Right lobe of liver (tissue), 6 donors: ENCODE data around the gene RIC3. TPM values are rescaled to one million over a fixed set of nuclear protein-coding genes. Genes with fewer than 3 reads are reported as not detected.

Source experiments
- ATAC-seq, 4 donors: fragments of 200-7000 bp; cut with Tn5 transposase; one replicate each; pipeline ENCODE4 v1.9.1; 2020; ENCODE audit warnings: mild to moderate bottlenecking in 4 of 4, moderate library complexity in 4 of 4
- DNase-seq, 3 donors: peaks; one replicate each; pipeline ENCODE4 v3.0.0-alpha.2; 2020
- H3K27ac ChIP-seq, 3 donors: fragments of 200-600 bp; one replicate each; pipeline ENCODE4 v1.8.0; 2022
- H3K27me3 ChIP-seq, 2 donors: fragments of 200-600 bp; one replicate each; pipeline ENCODE4 v1.8.0; 2022
- H3K36me3 ChIP-seq, 4 donors: fragments of 200-600 bp; sonication (generic) in 1 of 4; one replicate each; pipeline versions ENCODE4 v1.5.1 to v1.8.0; 2017 to 2022; ENCODE audit warnings: control low read depth in 1 of 4
- H3K4me1 ChIP-seq, 4 donors: fragments of 200-600 bp; sonication (generic) in 1 of 4; one replicate each; pipeline versions ENCODE4 v1.5.1 to v1.8.0; 2017 to 2022; ENCODE audit warnings: control low read depth in 1 of 4
- H3K4me3 ChIP-seq, 3 donors: fragments of 200-600 bp; one replicate each; pipeline ENCODE4 v1.8.0; 2022
- H3K9me3 ChIP-seq, 4 donors: fragments of 200-600 bp; sonication (generic) in 1 of 4; one replicate each; pipeline versions ENCODE4 v1.5.1 to v1.8.0; 2017 to 2022; ENCODE audit warnings: control low read depth in 1 of 4
- CTCF ChIP-seq, 4 donors: fragments of 200-600 bp in 3 of 4; fragments of 450-650 bp in 1 of 4; IDR thresholded peaks; one replicate each; pipeline versions ENCODE4 v1.5.1 to v1.8.0; 2016 to 2022; ENCODE audit warnings: antibody characterized with exemption in 4 of 4, mild to moderate bottlenecking in 2 of 4
- POLR2A ChIP-seq: fragments of 450-650 bp; IDR thresholded peaks from one replicate; pipeline ENCODE4 v1.6.1; 2017; ENCODE audit warnings: antibody characterized with exemption, mild to moderate bottlenecking
- WGBS: methylation state at CpG from one replicate; pipeline ENCODE4 v1.1.6; 2018; ENCODE audit warnings: low coverage, low lambda C conversion rate; ENCODE audit not compliant: insufficient coverage; ENCODE audit errors: missing lambda C conversion rate; 5-methylcytosine and 5-hydroxymethylcytosine counted together
- intact Hi-C, 2 donors: fragments of 100-400 bp; cut with DNase I; formaldehyde crosslinking; loops; one replicate each; pipeline versions ENCODE4 v1.11.2 to v1.14.1; 2022
- total RNA-seq, 6 experiments: library from RNA; depleted of rRNA in 2 of 6; stranded (reverse); fragments of >200 nt in 2 of 6; fragmentation: NEBNext Ultra II Directional in 3 of 6; extraction: Animal tissue kit (Norgen Biotek cat#: 25700) in 3 of 6; gene quantifications; one replicate each; pipeline versions ENCODE4 v1.1.0 to v1.2.4, GENCODE V29; 2016 to 2023
- donor health status: DM: no; HTN: yes; CAD: no.
- donor health status: DM: no; HTN: no; CAD: no.
- donor health status: DM: no; HTN: no; CAD: no.
- donor health status: DM: no; HTN: yes; CAD: no.
- donor health status: DM: no; HTN: yes; CAD: no.

RIC3 gene
- total RNA-seq, 6 experiments from 2014 or later = 1.4 to 7.3 (median 3.6) TPM

DNA sequence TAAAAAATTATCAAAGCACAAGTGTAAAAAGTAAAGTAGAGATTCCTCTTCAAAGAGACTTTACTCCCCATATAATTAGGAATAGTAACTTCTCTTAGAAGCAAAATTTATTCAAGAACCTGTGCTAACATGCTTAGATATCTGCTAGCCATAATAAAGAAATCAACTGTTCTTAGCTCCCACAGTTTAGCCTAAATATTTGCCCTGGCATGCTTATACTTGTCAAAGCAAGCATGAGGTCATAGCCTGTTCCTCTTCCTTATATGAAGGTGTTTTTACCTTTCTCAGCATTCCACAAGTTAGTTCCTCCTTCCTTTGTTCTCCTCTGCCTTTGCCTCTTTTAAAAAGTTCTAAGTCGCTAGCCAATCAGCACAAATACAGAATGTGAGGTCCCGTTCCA, 30.3 kb downstream of the RIC3 start:
- TF ChIP-seq CTCF (IDR thresholded peaks at IDR 0.05) (no peak), POLR2A (no peak)
- WGBS = 84% methylated on average over 2 of the region's 2 CpGs

GRCh38 chr11:8127447-8127846, 41.4 kb downstream of the RIC3 start:
- ATAC-seq = no peak
- H3K27me3 ChIP-seq = no peaks in the 10 kb centered on the region
- no peaks in the 10 kb centered on the region for H3K9me3 ChIP-seq
- no peak for DNase-seq
- H3K4me1 ChIP-seq = no peaks in the 10 kb centered on the region
- intact Hi-C loops = no loop called here
- no peak overlapping the region for H3K4me3 ChIP-seq
- TF ChIP-seq CTCF (IDR thresholded peaks at IDR 0.05) = no peak
- TF ChIP-seq POLR2A = no peak
- no peak overlapping the region for H3K27ac ChIP-seq
- H3K36me3 ChIP-seq = no peaks in the 10 kb centered on the region
- 59% methylated on average over 2 of the region's 2 CpGs for WGBS

More for the DNA sequence above, 30.3 kb downstream of the RIC3 start:
- H3K9me3 ChIP-seq = no peaks in the 10 kb centered on the region
- H3K27me3 ChIP-seq = no peaks in the 10 kb centered on the region
- H3K4me3 ChIP-seq = no peak overlapping the region
- no peak for DNase-seq
- no peak overlapping the region for H3K27ac ChIP-seq
- no peaks in the 10 kb centered on the region for H3K36me3 ChIP-seq
- no peaks in the 10 kb centered on the region for H3K4me1 ChIP-seq
- intact Hi-C loops = no loop called here
- no peak for ATAC-seq

DNA sequence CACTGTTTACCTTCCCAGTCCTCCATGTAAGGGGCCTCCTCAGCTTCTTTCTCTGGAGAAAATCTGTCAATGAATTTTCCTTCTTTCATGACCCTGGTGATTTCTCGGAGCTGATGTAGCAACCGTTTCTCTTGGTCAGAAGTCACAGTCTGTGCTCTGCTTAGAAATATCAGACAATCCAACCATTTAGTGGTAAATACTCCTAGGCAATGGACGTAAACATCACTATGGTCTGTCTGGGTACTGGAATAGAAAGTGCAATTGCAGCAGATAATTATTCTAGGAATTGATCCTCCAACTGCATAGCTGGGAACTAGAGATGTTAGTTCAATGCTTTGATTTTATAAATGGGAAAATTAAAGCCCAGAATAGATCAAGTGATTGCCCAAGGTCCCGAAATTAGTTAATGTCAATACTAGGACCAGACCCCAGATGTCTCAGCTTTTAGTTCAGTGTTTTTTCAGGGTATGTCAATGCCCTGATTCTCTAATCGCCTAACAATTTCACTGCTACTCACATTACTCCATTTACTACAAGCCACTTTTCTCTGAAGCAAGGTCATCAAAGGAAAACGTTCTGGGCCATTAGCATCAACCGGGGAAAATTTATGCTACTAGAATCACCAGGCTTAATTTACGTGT, 42.1 kb downstream of the RIC3 start:
- H3K4me3 ChIP-seq = no peak overlapping the region
- intact Hi-C loops = no loop called here
- ATAC-seq (no peak), DNase-seq (no peak)
- no peaks in the 10 kb centered on the region for H3K9me3 ChIP-seq
- no peaks in the 10 kb centered on the region for H3K36me3 ChIP-seq
- no peak for TF ChIP-seq POLR2A
- TF ChIP-seq CTCF (IDR thresholded peaks at IDR 0.05) = no peak
- 68% methylated on average over 8 of the region's 8 CpGs for WGBS
- H3K27me3 ChIP-seq = no peaks in the 10 kb centered on the region
- no peak overlapping the region for H3K27ac ChIP-seq
- no peaks in the 10 kb centered on the region for H3K4me1 ChIP-seq

- no peak overlapping the region for H3K4me3 ChIP-seq
- no peaks in the 10 kb centered on the region for H3K9me3 ChIP-seq
- H3K4me1 ChIP-seq = no peaks in the 10 kb centered on the region
- ATAC-seq = no peak
- H3K27me3 ChIP-seq = no peaks in the 10 kb centered on the region
- TF ChIP-seq POLR2A (no peak), CTCF (IDR thresholded peaks at IDR 0.05) (no peak)
- H3K36me3 ChIP-seq = no peaks in the 10 kb centered on the region
- DNase-seq = no peak
- H3K27ac ChIP-seq = no peak overlapping the region
- intact Hi-C loops = no loop called here
- WGBS = 87% methylated on average over 1 of the region's 1 CpG
Observed at GRCh38 chr11:8122173-8122764, 46.6 kb downstream of the RIC3 start.
